ENCODE results near the gene CHD6. TPM values are rescaled to one million over a fixed set of nuclear protein-coding genes. Genes with fewer than 3 reads are reported as not detected.
A peak's percentile ranks its signal among the peaks of the same experiment; 100 is the strongest.

Gene CHD6
- total RNA-seq, 1 donor from 2014 or later: 114 TPM

DNA sequence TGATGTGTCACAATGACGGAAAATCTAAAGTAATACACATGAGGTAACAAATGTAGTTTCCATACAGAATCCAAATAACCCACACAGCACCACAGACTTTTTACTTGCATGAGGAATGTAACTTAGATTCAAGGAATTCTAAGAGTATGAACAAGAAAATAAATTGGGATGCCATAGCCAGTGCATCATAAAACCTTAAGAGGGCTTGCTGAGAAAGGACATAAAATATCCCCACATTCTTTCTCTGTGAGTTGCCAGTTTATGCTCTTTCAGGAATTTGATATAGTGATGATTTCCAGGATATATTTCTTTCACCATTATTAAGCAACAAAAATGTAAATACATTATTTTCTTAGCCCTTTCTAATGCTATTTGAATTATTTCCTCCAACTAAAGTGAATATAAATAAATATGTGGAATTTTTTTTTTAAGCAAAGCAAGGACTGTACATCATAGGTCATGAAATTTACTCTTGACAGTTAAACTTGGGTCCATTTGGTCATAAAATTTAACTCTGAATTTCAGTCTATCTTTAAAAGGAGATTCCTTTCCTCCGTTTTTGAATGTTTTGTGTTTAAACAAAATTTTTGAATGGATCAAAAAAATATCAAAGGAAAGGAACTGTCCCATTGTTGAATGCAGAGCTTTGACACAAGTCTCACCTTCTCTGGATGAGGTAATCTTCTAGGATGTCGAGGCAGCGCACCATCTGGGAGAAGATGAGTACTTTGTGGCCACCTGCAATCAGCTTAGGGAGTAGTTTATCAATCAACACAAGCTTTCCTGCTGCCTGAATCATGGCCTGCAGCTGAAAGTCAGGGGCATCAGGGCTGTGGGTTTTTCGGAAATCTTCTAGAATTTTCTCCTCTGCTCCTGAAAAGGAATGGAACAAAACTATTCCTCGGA, 135.3 kb downstream of the CHD6 start:
- Mint-ChIP-seq H3K4me3 (ENCODE audit: low read depth) (no peak overlapping the region), H3K27ac (no peak overlapping the region), H3K36me3 (ENCODE audit: insufficient read depth) (peaks cover 33% of the 10 kb centered on the region), H3K27me3 (no peaks in the 10 kb centered on the region), H3K4me1 (ENCODE audit: low read depth) (no peaks in the 10 kb centered on the region), H3K9me3 (ENCODE audit: low read depth) (no peaks in the 10 kb centered on the region)
- TF ChIP-seq, protein P1, sequence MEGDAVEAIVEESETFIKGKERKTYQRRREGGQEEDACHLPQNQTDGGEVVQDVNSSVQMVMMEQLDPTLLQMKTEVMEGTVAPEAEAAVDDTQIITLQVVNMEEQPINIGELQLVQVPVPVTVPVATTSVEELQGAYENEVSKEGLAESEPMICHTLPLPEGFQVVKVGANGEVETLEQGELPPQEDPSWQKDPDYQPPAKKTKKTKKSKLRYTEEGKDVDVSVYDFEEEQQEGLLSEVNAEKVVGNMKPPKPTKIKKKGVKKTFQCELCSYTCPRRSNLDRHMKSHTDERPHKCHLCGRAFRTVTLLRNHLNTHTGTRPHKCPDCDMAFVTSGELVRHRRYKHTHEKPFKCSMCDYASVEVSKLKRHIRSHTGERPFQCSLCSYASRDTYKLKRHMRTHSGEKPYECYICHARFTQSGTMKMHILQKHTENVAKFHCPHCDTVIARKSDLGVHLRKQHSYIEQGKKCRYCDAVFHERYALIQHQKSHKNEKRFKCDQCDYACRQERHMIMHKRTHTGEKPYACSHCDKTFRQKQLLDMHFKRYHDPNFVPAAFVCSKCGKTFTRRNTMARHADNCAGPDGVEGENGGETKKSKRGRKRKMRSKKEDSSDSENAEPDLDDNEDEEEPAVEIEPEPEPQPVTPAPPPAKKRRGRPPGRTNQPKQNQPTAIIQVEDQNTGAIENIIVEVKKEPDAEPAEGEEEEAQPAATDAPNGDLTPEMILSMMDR (IDR thresholded peaks at IDR 0.05; ENCODE audit: unreplicated experiment): no peak
- no peak for DNase-seq (ENCODE audit: low spot score, unreplicated experiment)

DNA sequence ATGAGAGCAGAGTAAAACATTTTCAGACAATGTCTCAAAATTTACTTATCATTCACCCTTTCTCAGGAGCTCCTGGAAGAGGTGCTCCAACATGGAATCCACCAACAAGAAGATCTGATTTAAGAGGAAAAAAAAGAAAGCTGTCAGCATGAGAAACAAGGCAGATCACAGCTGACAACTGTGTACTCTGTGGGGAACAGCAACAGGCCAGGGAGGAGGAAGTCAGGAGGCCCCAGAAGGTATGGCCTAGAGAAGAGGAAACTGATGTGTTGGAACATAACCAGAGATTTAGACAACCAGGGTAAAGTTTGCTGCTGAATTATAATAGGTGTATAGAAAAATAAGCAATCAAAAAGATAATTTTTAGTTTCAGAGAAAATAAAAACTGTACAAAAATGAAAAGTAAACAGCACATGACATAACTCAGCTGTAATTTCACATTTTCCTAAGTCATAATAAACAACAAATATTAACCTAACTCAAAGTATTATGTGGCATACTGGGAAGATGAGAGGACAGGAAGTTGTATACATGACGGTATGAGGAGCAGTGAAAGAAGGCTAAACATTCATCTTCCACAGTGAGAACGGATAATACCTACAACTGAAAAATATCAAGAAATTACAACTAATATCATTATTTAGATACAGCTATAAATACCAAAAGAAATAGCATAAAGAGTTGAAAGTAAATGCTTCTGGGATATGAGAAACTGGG, 138.0 kb downstream of the CHD6 start:
- Mint-ChIP-seq H3K36me3 (ENCODE audit: insufficient read depth) (peaks cover 33% of the 10 kb centered on the region), H3K9me3 (ENCODE audit: low read depth) (no peaks in the 10 kb centered on the region)

DNA sequence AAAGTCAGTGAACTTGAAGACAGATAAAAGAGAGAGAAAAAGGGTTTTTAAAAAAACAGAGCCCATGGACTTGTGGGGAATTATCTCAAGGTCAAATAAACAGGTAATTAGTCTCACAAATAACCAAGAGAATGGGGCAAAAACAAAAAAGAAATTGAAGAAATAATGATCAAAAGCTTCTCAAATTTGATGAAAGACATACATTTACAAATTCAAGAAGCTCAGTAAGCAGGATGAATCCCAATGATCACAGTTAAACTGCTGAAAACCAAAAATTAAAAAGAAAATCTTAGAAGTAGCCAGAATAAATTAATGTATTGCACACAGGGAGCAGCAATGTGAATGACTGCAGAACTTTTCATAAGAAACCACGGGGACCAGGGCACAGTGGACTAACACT, 139.1 kb downstream of the CHD6 start:
- TF ChIP-seq, protein P1 (IDR thresholded peaks at IDR 0.05; ENCODE audit: unreplicated experiment): no peak
- peak overlapping the region; percentile 70 for H3K27ac Mint-ChIP-seq
- H3K9me3 Mint-ChIP-seq (ENCODE audit: low read depth): no peaks in the 10 kb centered on the region
- H3K36me3 Mint-ChIP-seq (ENCODE audit: insufficient read depth): peaks cover 27% of the 10 kb centered on the region
- no peak overlapping the region for H3K4me3 Mint-ChIP-seq (ENCODE audit: low read depth)
- DNase-seq (ENCODE audit: low spot score, unreplicated experiment): no peak
- H3K4me1 Mint-ChIP-seq (ENCODE audit: low read depth): peaks cover 20% of the 10 kb centered on the region
- no peaks in the 10 kb centered on the region for H3K27me3 Mint-ChIP-seq

More for the DNA sequence above, 138.0 kb downstream of the CHD6 start:
- Mint-ChIP-seq H3K27ac (peak overlapping the region; percentile 22), H3K4me3 (ENCODE audit: low read depth) (no peak overlapping the region), H3K27me3 (no peaks in the 10 kb centered on the region), H3K4me1 (ENCODE audit: low read depth) (peaks cover 18% of the 10 kb centered on the region)
- no peak for DNase-seq (ENCODE audit: low spot score, unreplicated experiment)
- TF ChIP-seq, protein P1 (IDR thresholded peaks at IDR 0.05; ENCODE audit: unreplicated experiment): no peak

DNA sequence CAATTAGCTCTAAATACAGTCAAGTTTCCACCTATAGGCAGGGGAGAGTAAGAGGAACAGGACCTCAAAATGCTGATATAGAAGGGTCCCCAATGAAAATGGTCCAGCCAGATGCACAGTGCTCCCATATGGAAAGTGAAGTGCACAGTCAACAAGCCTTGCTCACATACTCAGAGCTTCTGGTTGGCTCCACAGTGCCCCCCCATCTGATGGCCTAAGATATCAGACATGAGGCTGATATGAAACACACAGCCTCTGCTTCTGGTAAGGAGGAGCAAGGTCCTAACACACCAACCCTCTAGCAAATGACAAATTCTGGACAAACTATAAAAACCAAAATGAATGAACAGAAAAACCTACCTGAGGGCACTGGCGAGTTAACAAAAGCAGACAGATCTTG, 140.2 kb downstream of the CHD6 start:
- Mint-ChIP-seq H3K9me3 (ENCODE audit: low read depth) (no peaks in the 10 kb centered on the region), H3K4me3 (ENCODE audit: low read depth) (no peak overlapping the region), H3K4me1 (ENCODE audit: low read depth) (peaks cover 20% of the 10 kb centered on the region), H3K27ac (peak overlapping the region; percentile 50), H3K36me3 (ENCODE audit: insufficient read depth) (peaks cover 30% of the 10 kb centered on the region), H3K27me3 (no peaks in the 10 kb centered on the region)
- TF ChIP-seq, protein P1 (IDR thresholded peaks at IDR 0.05; ENCODE audit: unreplicated experiment): no peak
- DNase-seq (ENCODE audit: low spot score, unreplicated experiment): no peak

DNA sequence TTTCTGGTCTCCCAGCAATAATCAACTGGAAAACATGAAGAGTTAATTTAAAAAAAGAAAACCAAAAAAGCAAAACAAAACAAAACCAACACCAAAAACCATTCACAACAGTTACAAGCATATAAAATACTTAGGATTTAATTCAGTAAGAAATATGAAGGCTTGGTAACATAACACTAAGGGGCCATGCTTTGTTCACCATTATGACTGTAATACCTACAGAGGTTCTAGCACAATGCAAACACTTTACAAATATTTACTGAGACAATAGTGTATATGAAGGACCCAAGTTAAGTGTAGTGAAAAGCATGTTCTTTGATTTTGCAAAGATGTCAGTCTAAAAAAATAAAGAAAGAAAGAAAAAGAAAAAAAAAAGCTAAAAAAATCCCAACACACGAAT, 141.7 kb downstream of the CHD6 start:
- no peak for DNase-seq (ENCODE audit: low spot score, unreplicated experiment)
- no peaks in the 10 kb centered on the region for H3K27me3 Mint-ChIP-seq
- TF ChIP-seq, protein P1 (IDR thresholded peaks at IDR 0.05; ENCODE audit: unreplicated experiment): no peak
- no peaks in the 10 kb centered on the region for H3K9me3 Mint-ChIP-seq (ENCODE audit: low read depth)
- H3K4me1 Mint-ChIP-seq (ENCODE audit: low read depth): peaks cover 20% of the 10 kb centered on the region
- H3K27ac Mint-ChIP-seq: peak overlapping the region; percentile 77
- peaks cover 31% of the 10 kb centered on the region for H3K36me3 Mint-ChIP-seq (ENCODE audit: insufficient read depth)
- no peak overlapping the region for H3K4me3 Mint-ChIP-seq (ENCODE audit: low read depth)
